ENCODE data around the gene ELN.
"Not testable (repeated sequence)": the region's sequence is repeated elsewhere in the genome, so short reads cannot be mapped to it uniquely, and the experiment has no call there.

ELN gene

GRCh38 chr7:74000489-74001149, 27.4 kb upstream of the ELN start:
- DNase-seq (ENCODE audit: low read depth), result peak; percentile 60

- DNase-seq (ENCODE audit: low read depth), result no peak
Measured at GRCh38 chr7:74001150-74001494, 26.9 kb upstream of the ELN start.

GRCh38 chr7:74002474-74003017, 25.4 kb upstream of the ELN start:
- peak; percentile 71 for DNase-seq (ENCODE audit: low read depth)

- DNase-seq (ENCODE audit: low read depth), result no peak
Measured at GRCh38 chr7:74003621-74004020, 24.4 kb upstream of the ELN start.

GRCh38 chr7:74006032-74006431, 21.9 kb upstream of the ELN start:
- no peak for DNase-seq (ENCODE audit: low read depth)

- peak; percentile 40 for DNase-seq (ENCODE audit: low read depth)
Measured at GRCh38 chr7:74006451-74007241, 21.3 kb upstream of the ELN start.

- no peak for DNase-seq (ENCODE audit: low read depth)
Measured at GRCh38 chr7:74007242-74007567, 20.8 kb upstream of the ELN start.

- no peak for DNase-seq (ENCODE audit: low read depth)
Measured at GRCh38 chr7:74008687-74009086, 19.3 kb upstream of the ELN start.

GRCh38 chr7:74009719-74010118, 18.3 kb upstream of the ELN start:
- no peak for DNase-seq (ENCODE audit: low read depth)

GRCh38 chr7:74010407-74010806, 17.6 kb upstream of the ELN start:
- no peak for DNase-seq (ENCODE audit: low read depth)

GRCh38 chr7:74011421-74011820, 16.6 kb upstream of the ELN start:
- not testable (repeated sequence) for DNase-seq (ENCODE audit: low read depth)

- no peak for DNase-seq (ENCODE audit: low read depth)
Measured at GRCh38 chr7:74012842-74013249, 15.1 kb upstream of the ELN start.

- DNase-seq (ENCODE audit: low read depth), result no peak
Measured at GRCh38 chr7:74013539-74014272, 14.3 kb upstream of the ELN start.

- DNase-seq (ENCODE audit: low read depth), result no peak
Measured at GRCh38 chr7:74014931-74015330, 13.0 kb upstream of the ELN start.

GRCh38 chr7:74015670-74016069, 12.3 kb upstream of the ELN start:
- DNase-seq (ENCODE audit: low read depth), result no peak

GRCh38 chr7:74017125-74017524, 10.8 kb upstream of the ELN start:
- no peak for DNase-seq (ENCODE audit: low read depth)

- DNase-seq (ENCODE audit: low read depth), result no peak
Measured at GRCh38 chr7:74018246-74018895, 9.6 kb upstream of the ELN start.

- DNase-seq (ENCODE audit: low read depth), result no peak
Measured at GRCh38 chr7:74019149-74019548, 8.8 kb upstream of the ELN start.

- no peak for DNase-seq (ENCODE audit: low read depth)
Measured at GRCh38 chr7:74020390-74020789, 7.6 kb upstream of the ELN start.

- no peak for DNase-seq (ENCODE audit: low read depth)
Measured at GRCh38 chr7:74021546-74022320, 6.2 kb upstream of the ELN start.

- no peak for DNase-seq (ENCODE audit: low read depth)
Measured at GRCh38 chr7:74022507-74022906, 5.5 kb upstream of the ELN start.

- peak; percentile 68 for DNase-seq (ENCODE audit: low read depth)
Measured at GRCh38 chr7:74023092-74023536, 4.9 kb upstream of the ELN start.

All from iris pigment epithelial cell (primary cell).